Fibroblast of gingiva (primary cell): ENCODE measurements around the gene NR1I2.

ENCODE experiments used
- DNase-seq: peaks from one replicate; pipeline ENCODE4 v3.0.0-alpha.2; 2011; ENCODE audit warnings: low read depth

NR1I2 gene

GRCh38 chr3:119819806-119820205 is 37.9 kb downstream of the NR1I2 start:
- no peak for DNase-seq

DNA sequence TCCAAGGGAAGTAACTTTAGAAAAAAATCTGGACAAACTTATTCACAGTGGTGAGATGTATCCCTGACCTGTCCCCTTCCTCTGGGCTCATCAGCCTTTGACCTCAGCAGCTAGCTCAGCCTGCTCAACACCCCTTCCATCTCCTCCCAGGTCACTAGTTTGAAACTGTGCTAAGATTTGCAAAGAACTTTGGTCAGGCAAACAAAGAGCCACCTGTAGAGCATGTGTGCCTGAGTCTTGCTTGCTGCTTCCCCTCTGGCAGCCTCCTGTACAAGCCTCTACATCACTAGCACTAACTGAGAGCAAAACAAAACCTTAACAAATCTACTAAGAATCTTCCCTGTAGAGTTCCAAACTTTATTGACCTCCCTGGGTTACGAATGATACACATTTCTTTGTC is 43.9 kb downstream of the NR1I2 start:
- DNase-seq, result no peak

DNA sequence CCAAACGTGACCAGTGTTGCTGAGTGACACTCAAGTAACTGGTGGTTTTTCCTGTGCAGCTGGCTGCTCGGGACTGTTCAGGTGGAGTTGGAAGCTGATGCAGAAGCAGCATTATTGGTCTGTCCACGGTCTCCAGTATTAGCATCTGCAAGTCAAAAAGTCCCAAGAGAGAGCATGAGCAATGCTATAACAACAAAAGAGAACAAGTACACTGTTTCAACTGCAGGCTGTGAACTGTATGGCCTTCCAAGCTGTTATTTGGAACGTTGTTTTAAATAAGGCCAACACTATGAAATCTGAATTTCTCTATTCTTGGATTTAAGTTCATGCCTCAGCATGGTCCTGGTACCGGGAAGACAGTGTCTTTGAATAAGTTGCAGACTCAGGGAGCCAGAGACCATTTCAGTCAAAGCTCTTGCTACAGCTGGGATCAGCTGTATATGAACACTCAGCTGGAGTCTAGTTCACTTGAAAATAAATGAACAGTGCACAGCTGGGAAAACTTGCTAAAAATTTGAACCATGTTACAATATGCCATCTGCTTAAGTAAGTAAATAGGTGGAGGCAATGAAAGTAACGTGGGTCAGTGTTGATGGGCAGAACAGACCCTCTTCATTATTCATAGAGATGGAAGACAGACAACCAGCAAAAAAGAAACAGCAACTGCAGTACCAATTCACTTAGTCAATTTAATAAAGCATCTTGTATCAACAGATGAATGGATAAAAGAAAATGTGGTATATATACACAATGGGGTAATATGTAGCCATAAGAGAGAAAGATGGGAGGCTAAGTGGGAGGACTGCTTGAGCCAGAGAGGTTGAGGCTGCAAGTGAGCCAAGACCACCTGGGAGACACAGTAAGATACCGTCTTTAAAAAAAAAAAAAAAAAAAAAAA is 45.1 kb downstream of the NR1I2 start:
- no peak for DNase-seq

- no peak for DNase-seq
Measured at GRCh38 chr3:119829420-119829819, 47.5 kb downstream of the NR1I2 start.

DNA sequence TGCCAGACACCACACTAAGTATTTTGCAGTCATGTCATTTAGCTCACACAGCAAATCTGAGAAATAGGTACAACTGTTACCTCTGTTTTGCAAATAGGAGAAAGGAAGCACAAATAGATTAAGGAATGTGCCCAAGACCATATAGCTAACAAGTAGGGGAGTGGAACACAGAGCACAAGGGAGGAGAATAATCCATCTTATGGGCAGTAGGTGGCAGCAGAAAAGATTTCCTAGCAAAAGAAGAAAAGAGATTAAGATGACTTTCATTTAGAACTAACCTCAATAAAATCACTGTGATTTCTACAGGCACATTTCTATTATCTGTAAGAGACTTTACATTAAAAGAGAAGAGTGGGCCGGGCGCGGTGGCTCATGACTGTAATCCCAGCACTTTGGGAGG is 49.1 kb downstream of the NR1I2 start:
- DNase-seq, result no peak

DNA sequence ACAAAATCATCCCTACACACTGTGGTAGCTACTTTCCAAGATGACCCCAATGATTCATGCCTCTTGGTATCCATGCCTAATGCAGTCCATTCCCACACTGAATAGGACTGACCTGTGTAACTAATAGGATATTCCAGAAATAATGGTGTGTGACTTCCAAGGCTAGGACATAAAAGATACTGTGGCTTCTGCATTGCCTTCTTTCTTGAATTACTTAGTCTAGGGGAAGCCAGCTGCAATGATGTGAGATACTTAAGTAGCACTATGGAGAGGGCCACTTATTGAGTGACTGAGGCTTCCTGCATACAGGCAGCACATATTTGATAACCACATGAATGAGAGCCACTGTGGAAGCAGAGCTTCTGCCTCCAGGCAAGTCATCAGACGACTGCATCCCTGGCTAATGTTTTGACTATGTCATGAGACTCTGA is 50.1 kb downstream of the NR1I2 start:
- no peak for DNase-seq

DNA sequence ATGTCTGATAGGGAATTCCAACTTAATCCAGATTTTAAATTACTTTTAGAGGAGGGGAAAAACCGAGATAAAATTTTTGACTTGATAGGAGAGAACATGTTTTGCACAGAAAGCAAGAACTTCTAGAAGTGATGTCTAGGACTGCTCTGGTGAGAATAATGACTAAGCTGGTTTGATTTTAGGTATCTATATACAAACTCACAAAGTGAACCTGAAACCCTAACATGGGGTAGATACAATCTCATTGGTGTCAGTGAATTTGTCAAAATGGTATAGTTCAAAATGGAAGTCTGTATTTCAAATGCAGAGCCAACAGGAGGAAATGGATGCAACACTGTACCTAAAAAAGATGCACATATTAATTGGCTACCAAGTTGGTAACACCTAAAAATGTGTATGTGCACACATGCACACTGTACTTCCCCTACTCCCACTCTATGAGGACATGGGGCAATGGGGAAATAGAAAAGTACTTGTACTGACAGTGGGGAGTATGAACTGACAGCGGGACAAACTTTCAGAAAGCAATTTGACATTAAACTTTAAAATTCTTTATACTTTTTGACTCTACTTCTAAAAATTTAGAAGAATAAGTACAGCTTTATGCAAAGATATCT is 53.0 kb downstream of the NR1I2 start:
- DNase-seq, result no peak

DNA sequence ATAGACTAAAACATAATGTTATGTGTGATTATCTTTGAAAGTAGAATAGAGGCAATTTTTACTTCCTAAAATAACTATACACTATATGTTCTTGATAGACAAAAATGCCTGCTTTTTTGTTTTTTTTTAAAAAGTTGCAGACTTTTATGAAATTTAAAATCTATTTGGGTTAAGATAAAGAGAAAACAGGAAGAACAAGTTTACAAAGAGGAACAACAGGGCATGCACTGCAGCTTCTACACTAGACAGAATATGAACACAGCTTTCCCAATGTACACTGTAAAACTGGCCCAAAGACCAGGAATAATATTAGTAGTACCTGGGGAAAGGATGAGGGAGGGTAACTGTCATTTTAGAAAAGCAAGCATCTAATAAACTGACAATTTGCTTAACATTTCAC is 53.7 kb downstream of the NR1I2 start:
- DNase-seq, result no peak

- no peak for DNase-seq
Measured at GRCh38 chr3:119841808-119842471, 60.0 kb downstream of the NR1I2 start.

GRCh38 chr3:119849126-119849525 is 67.2 kb downstream of the NR1I2 start:
- DNase-seq, result no peak

DNA sequence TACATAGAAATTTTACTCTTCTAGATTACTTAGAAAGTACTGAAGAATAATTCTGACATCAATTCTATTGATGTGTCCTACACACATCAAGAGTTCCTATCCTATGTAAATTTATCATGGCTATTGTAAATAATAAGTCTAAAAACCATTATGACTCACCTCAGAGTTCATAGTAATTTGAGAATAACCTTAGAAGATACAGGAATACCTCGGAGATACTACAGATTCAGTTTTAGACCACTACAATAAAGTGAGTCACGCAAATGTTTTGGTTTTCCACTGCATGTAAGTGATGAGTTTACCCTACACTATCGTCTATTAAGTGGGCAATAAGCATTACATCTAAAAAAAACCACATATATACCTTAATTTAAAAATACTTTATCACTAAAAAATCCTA is 74.8 kb downstream of the NR1I2 start:
- DNase-seq, result no peak

DNA sequence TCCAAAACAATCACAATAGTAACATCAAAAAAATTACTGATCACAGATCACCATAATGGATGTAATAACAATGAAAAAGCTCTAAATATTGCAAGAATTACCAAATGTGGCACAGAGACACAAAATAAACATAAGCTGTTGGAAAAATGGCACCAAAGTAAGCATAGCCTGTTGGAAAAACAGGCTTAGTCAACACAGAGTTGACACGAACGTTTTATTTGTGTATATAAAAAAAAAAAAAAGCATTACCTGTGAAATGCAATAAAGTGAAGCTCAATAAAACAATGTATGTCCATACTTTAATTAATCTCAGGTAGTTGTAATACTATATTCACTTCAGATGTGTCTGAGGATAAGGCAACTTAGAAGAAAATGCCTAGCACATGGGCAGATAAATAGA is 77.1 kb downstream of the NR1I2 start:
- no peak for DNase-seq

DNA sequence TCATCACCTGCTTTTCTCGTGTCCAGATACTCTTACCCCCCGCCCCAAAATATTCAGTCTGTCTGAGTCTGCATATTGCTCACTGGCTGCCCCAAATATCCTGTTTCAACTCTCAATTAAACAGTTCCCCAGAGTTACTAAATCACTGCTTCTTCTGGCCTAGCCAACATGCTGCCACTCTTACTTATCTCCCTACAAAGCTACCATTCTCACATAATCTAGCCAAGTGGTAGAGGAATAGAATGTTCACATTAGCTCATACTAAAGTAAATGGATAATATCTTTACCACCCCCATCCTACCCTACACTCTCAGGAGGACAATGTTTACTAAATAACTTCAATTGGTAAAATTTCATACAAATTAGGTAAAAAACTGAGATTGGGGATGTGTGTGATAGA is 77.8 kb downstream of the NR1I2 start:
- DNase-seq, result no peak

DNA sequence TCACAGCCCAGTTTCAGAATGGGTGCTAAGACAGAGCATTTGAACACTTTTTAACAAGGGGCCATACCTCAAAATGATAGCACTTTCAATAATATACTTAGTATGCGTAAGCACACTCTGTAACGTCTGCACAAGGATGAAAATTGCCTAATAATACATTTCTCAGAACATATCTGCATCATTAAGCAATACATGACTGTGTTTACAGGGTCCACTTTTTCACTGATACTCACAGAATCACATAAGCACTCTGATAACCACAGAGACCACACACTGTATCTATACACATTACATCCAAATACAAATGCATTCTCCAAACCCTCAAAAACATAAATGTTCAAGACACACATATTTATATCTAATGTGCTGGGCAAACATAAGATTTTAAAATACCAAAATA is 79.8 kb downstream of the NR1I2 start:
- DNase-seq, result no peak

- DNase-seq, result no peak
Measured at GRCh38 chr3:119862616-119863015, 80.7 kb downstream of the NR1I2 start.

DNA sequence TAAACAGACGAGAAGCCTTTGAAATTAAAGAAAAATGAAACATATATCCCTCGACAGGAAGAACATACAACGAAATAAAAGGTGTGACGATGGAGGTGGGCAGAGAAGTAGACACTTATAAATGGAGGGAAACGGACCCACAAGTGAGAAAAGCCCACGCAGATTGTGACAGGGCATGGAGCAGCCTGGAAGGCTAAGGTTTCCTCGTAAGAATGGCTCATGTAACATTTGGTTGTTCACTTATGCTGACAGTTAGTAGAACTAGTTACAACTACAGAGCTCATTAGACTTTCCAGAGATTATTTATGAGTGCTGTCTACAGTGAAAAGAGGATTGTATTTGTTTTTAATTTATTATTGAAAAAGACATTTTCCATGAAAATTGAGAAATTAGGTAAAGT is 82.6 kb downstream of the NR1I2 start:
- no peak for DNase-seq
